ENCODE results near the gene KRTAP5-4.
"Not testable (repeated sequence)": the region's sequence is repeated elsewhere in the genome, so short reads cannot be mapped to it uniquely, and the experiment has no call there.

KRTAP5-4 gene, protein sequence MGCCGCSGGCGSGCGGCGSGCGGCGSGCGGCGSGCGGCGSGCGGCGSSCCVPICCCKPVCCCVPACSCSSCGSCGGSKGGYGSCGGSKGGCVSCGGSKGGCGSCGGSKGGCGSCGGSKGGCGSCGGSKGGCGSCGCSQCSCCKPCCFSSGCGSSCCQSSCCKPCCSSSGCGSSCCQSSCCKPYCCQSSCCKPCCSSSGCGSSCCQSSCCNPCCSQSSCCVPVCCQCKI

DNA sequence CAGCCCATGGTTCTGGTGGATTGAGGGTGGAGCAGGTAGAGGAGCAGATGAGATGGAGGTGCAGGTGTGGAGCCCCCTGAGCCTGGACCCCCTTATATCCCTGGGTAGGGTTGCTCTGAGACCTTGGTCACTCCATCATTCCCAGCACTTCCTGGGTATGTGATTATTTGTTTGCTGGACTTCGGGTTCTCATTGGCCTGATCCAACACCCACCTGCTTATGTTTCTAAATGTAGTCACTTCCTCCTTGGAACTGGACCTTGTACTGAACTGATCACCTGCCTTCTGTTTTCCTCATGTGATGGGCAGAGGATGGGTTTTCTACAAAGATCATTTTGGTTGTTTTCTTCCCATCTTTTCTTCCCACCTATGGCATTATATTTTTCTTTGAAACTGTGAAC is at the start of gene KRTAP5-4:
Gene KRTAP5-4 (minus strand): TSS at position 53 of the 400 bp plus-strand sequence. CDS start 45 bp downstream, at position 8.
- ATAC-seq: no peak

DNA sequence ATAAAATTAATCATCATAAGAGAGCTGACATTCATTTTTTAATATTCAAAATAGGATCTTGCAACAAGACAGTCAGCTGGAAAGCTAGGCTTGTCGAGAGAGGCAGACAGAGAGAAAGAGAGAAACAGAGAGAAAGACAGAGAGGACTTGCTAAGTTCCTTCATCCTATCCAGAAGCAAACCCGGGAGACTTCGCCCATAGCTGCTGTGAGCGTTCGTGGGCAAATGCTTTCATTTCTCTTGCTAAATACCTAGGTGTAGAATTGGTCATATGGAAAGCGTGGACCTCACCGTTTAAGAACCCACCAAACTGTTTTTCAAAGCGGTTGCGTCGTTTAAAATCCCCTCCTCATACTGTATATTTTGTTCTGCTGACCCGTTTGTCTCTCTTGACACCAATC is 49.7 kb upstream of the KRTAP5-4 start:
- ATAC-seq: no peak

DNA sequence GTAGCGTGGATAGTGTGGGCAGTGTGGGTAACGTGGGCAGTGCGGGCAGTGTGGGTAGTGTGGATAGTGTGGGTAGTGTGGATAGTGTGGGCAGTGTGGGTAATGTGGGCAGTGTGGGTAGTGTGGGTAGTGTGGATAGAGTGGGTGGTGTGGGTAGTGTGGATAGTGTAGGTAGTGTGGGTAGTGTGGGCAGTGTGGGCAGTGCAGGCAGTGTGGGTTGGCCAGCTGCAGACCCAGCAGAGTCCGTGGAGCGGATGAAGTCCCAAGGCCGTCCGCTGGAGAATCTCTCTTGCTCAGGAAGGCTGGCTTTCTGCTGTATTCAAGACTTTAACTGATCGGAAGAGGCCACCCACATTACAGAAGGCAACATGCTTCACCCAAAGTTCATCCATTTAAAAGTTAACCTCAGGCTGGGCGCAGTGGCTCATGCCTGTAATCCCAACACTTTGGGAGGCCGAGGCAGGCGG is 49.0 kb upstream of the KRTAP5-4 start:
- ATAC-seq: no peak

DNA sequence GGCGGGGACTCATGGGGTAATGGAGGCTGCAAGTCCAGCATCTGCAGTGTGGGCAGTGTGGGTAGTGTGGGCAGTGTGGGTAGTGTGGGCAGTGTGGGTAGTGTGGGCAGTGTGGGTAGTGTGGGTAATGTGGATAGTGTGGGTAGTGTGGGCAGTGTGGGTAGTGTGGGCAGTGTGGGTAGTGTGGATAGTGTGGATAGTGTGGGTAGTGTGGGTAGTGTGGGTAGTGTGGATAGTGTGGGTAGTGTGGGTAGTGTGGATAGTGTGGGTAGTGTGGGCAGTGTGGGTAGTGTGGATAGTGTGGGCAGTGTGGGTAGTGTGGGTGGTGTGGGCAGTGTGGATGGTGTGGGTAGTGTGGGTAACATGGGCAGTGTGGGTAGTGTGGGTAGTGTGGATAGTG is 48.5 kb upstream of the KRTAP5-4 start:
- not testable (repeated sequence) for ATAC-seq

GRCh38 chr11:1669546-1670218 is 47.7 kb upstream of the KRTAP5-4 start:
- ATAC-seq: no peak

GRCh38 chr11:1668911-1669473 is 47.1 kb upstream of the KRTAP5-4 start:
- ATAC-seq: no peak

DNA sequence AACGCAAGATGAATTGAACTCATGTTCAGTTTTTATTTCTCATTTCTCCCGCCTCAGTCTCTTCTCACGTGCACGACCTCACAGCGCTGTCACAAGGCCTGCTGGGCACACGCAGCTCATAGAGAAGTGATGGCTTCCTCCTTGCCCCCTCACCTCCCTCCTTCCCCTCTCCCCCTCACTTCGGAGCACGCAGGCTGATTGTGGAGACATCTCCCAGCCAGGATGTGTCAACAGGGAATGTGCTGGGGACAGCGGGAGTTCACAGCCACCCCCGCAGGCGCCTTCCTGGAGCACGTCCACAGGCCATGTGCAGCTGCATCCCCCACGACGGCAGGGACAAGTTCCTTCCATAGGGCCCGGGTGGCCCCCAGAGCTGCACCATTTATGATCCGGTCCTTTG is 46.0 kb upstream of the KRTAP5-4 start:
- ATAC-seq: no peak

DNA sequence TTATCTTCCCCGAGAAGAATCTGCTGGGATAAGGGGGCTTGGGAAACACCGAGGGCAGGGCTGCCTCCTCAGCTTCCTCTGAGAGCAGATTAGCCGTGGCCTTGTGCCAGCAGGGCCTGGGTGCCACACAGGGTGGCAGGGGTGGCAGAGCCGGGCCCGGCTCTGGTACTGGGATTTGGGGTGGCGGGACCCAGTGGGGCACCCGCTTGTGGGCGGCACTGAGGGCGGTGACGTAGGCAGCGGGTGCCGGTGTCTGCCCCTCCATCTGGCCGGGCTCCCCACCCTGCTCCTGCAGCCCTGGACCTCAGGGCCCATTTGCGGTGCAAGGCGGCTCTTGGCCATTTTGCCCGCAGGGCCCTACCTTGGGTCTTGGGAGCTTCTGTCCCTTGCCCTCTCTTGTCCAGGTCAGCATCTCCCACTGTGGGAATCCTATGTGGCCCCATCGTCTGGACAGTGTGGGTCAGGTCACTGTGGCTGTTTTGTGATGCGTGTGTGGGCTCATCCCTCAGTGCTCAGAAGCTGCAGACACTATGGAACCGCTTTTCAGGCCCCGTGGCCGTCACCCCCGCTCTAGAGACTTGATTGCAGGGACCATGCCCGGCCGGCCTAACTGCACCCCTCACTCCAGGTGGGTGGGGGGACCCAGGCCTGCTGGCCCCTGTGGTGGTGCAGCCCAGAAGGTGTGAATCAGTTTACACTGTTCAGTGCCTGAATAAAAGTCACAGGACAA is 45.3 kb upstream of the KRTAP5-4 start:
- no peak for ATAC-seq

- no peak for ATAC-seq
Observed at GRCh38 chr11:1665313-1665712, 43.4 kb upstream of the KRTAP5-4 start.

- ATAC-seq: not testable (repeated sequence)
Observed at GRCh38 chr11:1662699-1663283, 40.9 kb upstream of the KRTAP5-4 start.

GRCh38 chr11:1661454-1662269 is 39.7 kb upstream of the KRTAP5-4 start:
- not testable (repeated sequence) for ATAC-seq

- ATAC-seq: no peak
Observed at GRCh38 chr11:1660111-1660867, 38.4 kb upstream of the KRTAP5-4 start.

GRCh38 chr11:1659506-1659905 is 37.6 kb upstream of the KRTAP5-4 start:
- ATAC-seq: no peak

- ATAC-seq: no peak
Observed at GRCh38 chr11:1656670-1657069, 34.7 kb upstream of the KRTAP5-4 start.

- no peak for ATAC-seq
Observed at GRCh38 chr11:1656061-1656441, 34.1 kb upstream of the KRTAP5-4 start.

- no peak for ATAC-seq
Observed at GRCh38 chr11:1655168-1656060, 33.5 kb upstream of the KRTAP5-4 start.

- ATAC-seq: no peak
Observed at GRCh38 chr11:1654388-1655167, 32.6 kb upstream of the KRTAP5-4 start.

- ATAC-seq: no peak
Observed at GRCh38 chr11:1653541-1654387, 31.8 kb upstream of the KRTAP5-4 start.

Measured in activated CD4-positive, CD25-positive, alpha-beta regulatory T cell treated with anti-CD3 and anti-CD28 coated beads, Interleukin-2, amount 50 U/mL, for 24 hours (primary cell).